Measurements from ENCODE around the gene UACA.

GRCh38 chr15:70672081-70672480 is 91.3 kb downstream of the UACA start:
- no peak for TF ChIP-seq CTCF (IDR thresholded peaks at IDR 0.05)
- TF ChIP-seq POLR2A (IDR thresholded peaks at IDR 0.05): no peak
